K562 (cell line): ENCODE measurements around the gene UNKL. TPM values are rescaled to one million over a fixed set of nuclear protein-coding genes. Genes with fewer than 3 reads are reported as not detected.
A peak's percentile ranks its signal among the peaks of the same experiment; 100 is the strongest.

ENCODE experiments used
- ATF1 ChIP-seq, 2 experiments: fragments of 450-650 bp in 1 of 2; IDR thresholded peaks; 2 replicates each; pipeline ENCODE4 v1.6.1; 2016; ENCODE audit warnings: missing compliant biosample characterization in 1 of 2, missing genetic modification characterization in 1 of 2
- CBX1 ChIP-seq: sonication (generic); IDR thresholded peaks from 2 replicates; pipeline ENCODE4 v1.6.1; 2016; ENCODE audit warnings: antibody characterized with exemption, low read depth, mild to moderate bottlenecking
- DACH1 ChIP-seq: fragments of 450-650 bp; IDR thresholded peaks from 2 replicates; pipeline ENCODE4 v1.6.1; 2018; ENCODE audit not compliant: partially characterized antibody
- EP300 ChIP-seq: IDR thresholded peaks from 2 replicates; pipeline ENCODE4 v1.6.1; 2012; ENCODE audit warnings: low read length, improper control_type of control experiment
- FOXJ2 ChIP-seq: fragments of 200-800 bp; sonication (Bioruptor generic); IDR thresholded peaks from 2 replicates; pipeline ENCODE4 v1.6.1; 2016; ENCODE audit warnings: missing genetic modification characterization, missing compliant biosample characterization
- MBD2 ChIP-seq: sonication (generic); IDR thresholded peaks from 2 replicates; pipeline ENCODE4 v1.6.1; 2016; ENCODE audit warnings: low read depth, borderline replicate concordance
- OTX1 ChIP-seq: fragments of 450-650 bp; formaldehyde crosslinking; IDR thresholded peaks from 2 replicates; pipeline ENCODE4 v1.4.0; 2022; ENCODE audit warnings: mild to moderate bottlenecking
- PHB2 ChIP-seq: fragments of 450-650 bp; IDR thresholded peaks from 2 replicates; pipeline ENCODE4 v1.6.1; 2017; ENCODE audit warnings: low read depth
- PRPF4 ChIP-seq: fragments of 200-400 bp; formaldehyde crosslinking; IDR thresholded peaks from one replicate; pipeline ENCODE4 v1.6.1; 2017; ENCODE audit warnings: low read length, low read depth, mild to moderate bottlenecking; ENCODE audit not compliant: insufficient read depth, poor library complexity, severe bottlenecking
- RAD51 ChIP-seq: fragments of 450-650 bp; IDR thresholded peaks from 2 replicates; pipeline ENCODE4 v1.7.1; 2016; ENCODE audit warnings: low read depth, mild to moderate bottlenecking, borderline replicate concordance
- SAFB ChIP-seq: fragments of 200-400 bp; formaldehyde crosslinking; IDR thresholded peaks from 2 replicates; pipeline ENCODE4 v1.6.1; 2017; ENCODE audit warnings: low read depth, low read length, borderline replicate concordance
- SNRNP70 ChIP-seq: fragments of 200-400 bp; formaldehyde crosslinking; optimal IDR thresholded peaks from 2 replicates; pipeline ENCODE3; 2017; ENCODE audit warnings: low read depth, low read length
- STAT6 ChIP-seq: sonication (generic); formaldehyde crosslinking; IDR thresholded peaks from 2 replicates; pipeline ENCODE4 v1.8.1; 2023; ENCODE audit warnings: mild to moderate bottlenecking, missing genetic modification reagents
- U2AF2 ChIP-seq: fragments of 200-400 bp; formaldehyde crosslinking; optimal IDR thresholded peaks from 2 replicates; pipeline ENCODE3; 2017; ENCODE audit warnings: low read depth, mild to moderate bottlenecking, low read length
- ZNF217 ChIP-seq: sonication (generic); formaldehyde crosslinking; IDR thresholded peaks from 2 replicates; pipeline ENCODE4 v1.8.0; 2022; ENCODE audit warnings: mild to moderate bottlenecking, missing genetic modification reagents
- ZNF407 ChIP-seq: fragments of 450-650 bp; IDR thresholded peaks from 2 replicates; pipeline ENCODE4 v1.6.1; 2016; ENCODE audit warnings: low read depth
- ZNF436 ChIP-seq: fragments of 250-450, 450-650 bp; sonication (Bioruptor Pico); formaldehyde crosslinking; IDR thresholded peaks from 2 replicates; pipeline ENCODE4 v1.7.0; 2020; ENCODE audit warnings: mild to moderate bottlenecking
- ZNF696 ChIP-seq: fragments of 250-450 bp; sonication (Bioruptor Pico); conservative IDR thresholded peaks from 2 replicates; pipeline ENCODE4 v1.4.0; 2020; ENCODE audit warnings: mild to moderate bottlenecking, moderate library complexity
- polyA plus RNA-seq, 8 experiments: library from polyadenylated mRNA; depleted of rRNA in 4 of 8; stranded (reverse) in 5 of 8; unstranded in 3 of 8; fragments of >200 nt; fragmentation: Nextera tagmentation in 2 of 8; fragmentation: Illumina TruSeq in 1 of 8; extraction: Ambion mirVana in 2 of 8; extraction: Trizol in 1 of 8; gene quantifications; 2 replicates each; pipeline versions ENCODE4 v1.2.1 to v1.2.3, GENCODE V29; 2011 to 2014; ENCODE audit warnings: inconsistent platforms in 1 of 8, missing spikeins in 1 of 8
- total RNA-seq, 7 experiments: library from RNA; depleted of rRNA in 6 of 7; stranded (reverse); fragments of >200 nt in 6 of 7; fragmentation: Illumina TruSeq in 2 of 7; extraction: Trizol in 2 of 7; gene quantifications; 2 replicates each; pipeline versions ENCODE4 v1.2.1 to v1.2.3, GENCODE V29; 2011 to 2021; ENCODE audit warnings: low replicate concordance in 1 of 7

UNKL gene
- total and polyA plus RNA-seq, 9 of the 15 experiments (the other 6 are each of a cell fraction or from before 2014, with no cell fraction given), result 0.37 to 30.2 (median 5.1) TPM

- no peak for TF ChIP-seq ZNF407
- TF ChIP-seq SNRNP70, result no peak
- no peak for TF ChIP-seq ATF1 (CRISPR knock-in tag; IDR thresholded peaks at IDR 0.05)
- TF ChIP-seq ATF1 (tag; IDR thresholded peaks at IDR 0.05), result peak; percentile 66
- peak; percentile 23; the same call in 1 of the 2 replicates for TF ChIP-seq SAFB
- TF ChIP-seq ZNF696 (CRISPR knock-in tag), result no peak
- TF ChIP-seq EP300, result no peak
- TF ChIP-seq DACH1, result peak; percentile 65
- no peak for TF ChIP-seq ZNF436 (CRISPR knock-in tag)
- TF ChIP-seq STAT6, result no peak
- no peak for TF ChIP-seq U2AF2
- TF ChIP-seq OTX1 (CRISPR knock-in tag), result peak; percentile 21; the same call in 1 of the 2 replicates
- peak; percentile 93 for TF ChIP-seq MBD2
- no peak for TF ChIP-seq FOXJ2 (tag)
- TF ChIP-seq ZNF217 (CRISPR knock-in tag), result no peak
- TF ChIP-seq PHB2, result no peak
- TF ChIP-seq CBX1, result no peak
- no peak for TF ChIP-seq PRPF4
- TF ChIP-seq RAD51, result no peak
Observed at GRCh38 chr16:1342526-1343427, 71.7 kb downstream of the UNKL start (continued).
